SKM-1 (cell line): ENCODE data around the gene ADGRD1.
"Not testable (repeated sequence)": the region's sequence is repeated elsewhere in the genome, so short reads cannot be mapped to it uniquely, and the experiment has no call there.

Source experiments
- DNase-seq: peaks from one replicate; lab custom pipeline; 2025; ENCODE audit not compliant: unreplicated experiment; lab: John Stamatoyannopoulos, UW

The ADGRD1 gene

GRCh38 chr12:131067981-131068851 is 114.5 kb downstream of the ADGRD1 start:
- no peak for DNase-seq

- not testable (repeated sequence) for DNase-seq
These were observed 115.4 kb downstream of the ADGRD1 start for GRCh38 chr12:131068926-131069720.

- DNase-seq = not testable (repeated sequence)
These were observed 116.4 kb downstream of the ADGRD1 start for GRCh38 chr12:131070136-131070535.

- not testable (repeated sequence) for DNase-seq
These were observed 117.0 kb downstream of the ADGRD1 start for GRCh38 chr12:131070668-131071067.

GRCh38 chr12:131071234-131071820 is 117.6 kb downstream of the ADGRD1 start:
- not testable (repeated sequence) for DNase-seq

GRCh38 chr12:131071950-131072349 is 118.2 kb downstream of the ADGRD1 start:
- not testable (repeated sequence) for DNase-seq

GRCh38 chr12:131072451-131073230 is 118.9 kb downstream of the ADGRD1 start:
- DNase-seq = no peak

GRCh38 chr12:131074221-131075083 is 120.7 kb downstream of the ADGRD1 start:
- DNase-seq = no peak

GRCh38 chr12:131075194-131075593 is 121.5 kb downstream of the ADGRD1 start:
- DNase-seq = no peak

GRCh38 chr12:131075611-131076010 is 121.9 kb downstream of the ADGRD1 start:
- no peak for DNase-seq

GRCh38 chr12:131076296-131076695 is 122.6 kb downstream of the ADGRD1 start:
- no peak for DNase-seq

- DNase-seq = no peak
These were observed 123.4 kb downstream of the ADGRD1 start for GRCh38 chr12:131076791-131077747.

GRCh38 chr12:131077931-131078391 is 124.3 kb downstream of the ADGRD1 start:
- DNase-seq = no peak

GRCh38 chr12:131082290-131083194 is 128.8 kb downstream of the ADGRD1 start:
- no peak for DNase-seq

GRCh38 chr12:131084341-131085011 is 130.8 kb downstream of the ADGRD1 start:
- no peak for DNase-seq

- DNase-seq = no peak
These were observed 131.6 kb downstream of the ADGRD1 start for GRCh38 chr12:131085125-131085815.
